ENCODE results near the gene KRT15.

The KRT15 gene

GRCh38 chr17:41500131-41500911, 18.4 kb downstream of the KRT15 start:
- DNase-seq = no peak

GRCh38 chr17:41499714-41500113, 19.0 kb downstream of the KRT15 start:
- no peak for DNase-seq

DNA sequence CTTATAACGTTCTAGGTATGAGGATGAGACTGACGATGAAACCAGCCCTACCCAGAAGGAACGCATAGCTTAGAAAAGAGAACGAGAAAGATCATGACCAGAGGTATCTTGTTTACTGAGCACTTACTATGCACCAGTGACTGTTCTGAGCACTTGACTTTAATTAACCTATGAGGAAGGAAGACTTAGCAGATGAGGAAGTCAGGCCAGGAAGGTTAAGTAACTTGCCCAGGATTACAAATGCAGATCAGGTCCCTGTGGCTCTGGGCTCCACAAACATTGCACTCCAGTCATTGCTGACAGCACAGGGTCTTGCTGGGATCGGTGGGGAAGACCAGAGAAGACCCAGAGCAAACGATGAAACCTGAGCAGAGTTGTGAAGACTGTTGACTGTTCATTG, 20.4 kb downstream of the KRT15 start:
- no peak for DNase-seq

DNA sequence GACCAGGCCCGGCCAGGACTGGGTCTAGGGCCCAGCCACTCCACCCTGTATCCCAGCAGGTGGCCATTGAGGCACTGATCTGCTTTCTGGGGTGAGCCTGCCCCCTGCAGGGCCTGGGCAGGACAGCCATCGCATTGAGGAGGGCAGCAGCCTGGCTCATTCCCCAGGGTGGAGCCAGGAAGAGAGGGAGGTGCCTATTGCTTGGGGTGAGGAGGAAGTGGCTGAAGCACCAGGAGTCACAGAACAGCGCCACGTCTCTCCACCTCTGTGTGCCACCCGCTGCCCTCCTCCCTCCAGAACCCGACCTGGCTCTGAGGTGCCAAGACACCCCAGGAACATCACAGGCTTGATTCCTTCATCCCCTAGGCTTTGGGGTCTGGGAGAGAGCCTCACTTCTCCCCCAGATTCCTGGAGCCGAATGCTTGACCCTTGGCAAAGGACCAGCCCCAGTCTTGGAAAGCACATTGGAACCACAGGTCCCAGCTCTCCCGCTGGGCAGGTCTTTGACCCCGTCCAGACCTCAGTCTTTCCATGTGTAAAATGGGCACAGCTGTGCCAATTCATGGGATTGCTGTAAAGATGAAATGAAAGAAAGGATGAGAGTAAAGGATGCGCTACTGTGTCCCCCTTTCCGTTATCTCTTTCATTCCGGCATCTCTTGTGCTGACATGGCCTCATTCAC, 21.7 kb downstream of the KRT15 start:
- DNase-seq = peak; percentile 92

- no peak for DNase-seq
Observed at GRCh38 chr17:41494524-41494923, 24.2 kb downstream of the KRT15 start.

DNA sequence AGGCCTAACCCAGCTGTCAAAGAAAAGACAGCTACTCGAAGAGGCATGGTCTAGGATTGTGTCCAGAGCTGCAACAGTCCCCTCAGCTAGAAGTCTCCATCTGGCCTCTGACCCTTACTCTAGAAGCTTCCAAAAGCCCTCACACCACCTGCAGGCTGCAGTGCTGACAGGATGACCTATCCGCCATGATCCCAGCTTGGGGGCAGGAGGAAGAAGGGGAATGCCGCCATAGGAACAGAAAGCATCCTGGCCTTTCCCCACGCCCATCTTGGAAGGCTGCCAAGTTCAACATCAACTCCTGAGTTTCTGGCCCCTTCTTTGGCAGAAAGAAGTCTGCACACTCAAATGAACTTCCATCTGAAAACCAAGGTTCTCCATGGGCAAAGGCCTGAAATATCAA, 25.9 kb downstream of the KRT15 start:
- DNase-seq = peak; percentile 42

DNA sequence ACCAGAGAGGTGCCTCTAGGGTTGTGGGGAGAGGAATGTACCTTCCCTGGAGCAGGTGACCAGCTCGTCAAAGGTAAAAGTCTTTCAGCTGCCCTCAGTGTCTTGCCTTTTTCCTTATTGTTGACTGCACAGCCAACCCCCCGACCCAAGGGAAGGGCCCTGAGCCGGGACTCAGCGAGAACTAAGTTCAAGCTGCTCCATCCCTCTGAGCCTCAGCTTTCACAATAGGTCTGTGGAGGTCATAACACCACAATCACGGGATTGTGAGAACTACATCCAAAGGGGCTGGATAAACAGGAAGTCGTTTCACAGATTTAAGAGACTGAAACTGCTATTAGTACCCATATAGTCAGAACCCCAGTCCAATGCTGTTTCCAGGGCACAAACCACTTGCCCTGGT, 26.3 kb downstream of the KRT15 start:
- no peak for DNase-seq

DNA sequence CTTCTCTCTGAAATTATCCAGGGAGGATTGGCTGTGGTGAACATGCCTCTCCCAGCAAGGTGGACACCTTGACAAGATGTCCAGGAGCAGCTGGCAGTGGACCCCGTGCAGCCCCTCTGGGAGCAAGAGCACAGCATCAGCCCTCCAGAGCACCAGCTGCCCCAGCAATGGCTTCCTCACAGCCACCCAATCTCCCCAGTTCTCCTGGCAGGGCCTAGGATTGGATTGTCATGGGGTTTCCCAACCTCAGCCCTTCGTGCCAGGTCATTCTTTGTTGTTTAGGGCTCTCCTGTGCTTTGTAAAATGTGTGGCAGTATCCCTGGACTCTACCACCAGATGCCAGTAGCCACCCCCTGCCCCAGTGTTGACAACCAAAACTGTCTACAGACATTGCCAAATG, 27.2 kb downstream of the KRT15 start:
- DNase-seq = no peak

DNA sequence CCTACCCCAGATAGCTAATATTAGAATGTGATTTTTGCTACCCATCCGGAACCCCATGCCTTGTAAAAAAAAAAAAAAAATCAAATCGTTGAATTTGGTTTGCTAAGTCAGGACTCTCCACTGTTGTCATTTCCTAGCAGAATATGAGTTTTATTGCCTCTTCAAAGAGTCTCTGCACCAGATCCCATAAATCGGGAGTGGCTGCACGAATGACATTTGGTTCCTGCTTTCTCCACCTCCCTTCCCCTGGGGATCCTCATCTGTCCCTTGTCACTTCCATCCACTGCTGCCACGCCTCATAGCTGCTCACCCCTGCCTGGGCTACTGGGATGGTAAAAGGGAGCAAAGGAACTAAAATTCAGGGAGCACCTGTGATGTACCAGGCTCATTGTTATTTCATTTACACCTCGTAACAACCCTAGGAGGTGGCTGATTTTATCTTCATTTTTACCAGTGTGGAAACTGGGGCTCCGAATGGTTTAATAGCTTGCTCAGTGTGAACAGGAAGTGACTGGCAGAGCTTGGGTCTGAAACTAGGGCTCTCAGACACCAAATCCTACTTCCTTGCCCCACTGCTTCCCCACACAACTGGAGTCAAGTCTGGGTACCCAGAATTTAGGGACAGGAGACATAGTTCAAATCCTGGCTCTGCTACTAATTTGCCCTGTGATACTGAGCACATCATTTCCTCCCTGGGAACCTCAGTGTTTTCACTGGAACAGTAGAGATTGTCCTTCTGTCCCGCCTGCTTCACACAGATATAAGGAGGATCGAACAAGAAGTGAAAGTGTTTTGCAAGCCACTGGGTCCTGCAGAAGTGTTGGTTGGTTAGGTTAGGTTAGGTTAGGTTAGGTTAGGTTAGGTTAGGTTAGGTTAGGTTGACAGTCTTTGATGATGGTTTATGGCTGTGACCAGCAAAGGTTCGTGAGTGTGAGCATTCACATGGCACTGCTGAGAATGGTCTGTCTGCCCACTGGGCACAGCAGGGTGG, 28.4 kb downstream of the KRT15 start:
- no peak for DNase-seq

- no peak for DNase-seq
Observed at GRCh38 chr17:41489531-41489930, 29.2 kb downstream of the KRT15 start, which contains the start of gene KRT36. Gene KRT36, minus strand, starts transcription at chr17:41489910. Its CDS starts 46 bp downstream, at chr17:41489864.

DNA sequence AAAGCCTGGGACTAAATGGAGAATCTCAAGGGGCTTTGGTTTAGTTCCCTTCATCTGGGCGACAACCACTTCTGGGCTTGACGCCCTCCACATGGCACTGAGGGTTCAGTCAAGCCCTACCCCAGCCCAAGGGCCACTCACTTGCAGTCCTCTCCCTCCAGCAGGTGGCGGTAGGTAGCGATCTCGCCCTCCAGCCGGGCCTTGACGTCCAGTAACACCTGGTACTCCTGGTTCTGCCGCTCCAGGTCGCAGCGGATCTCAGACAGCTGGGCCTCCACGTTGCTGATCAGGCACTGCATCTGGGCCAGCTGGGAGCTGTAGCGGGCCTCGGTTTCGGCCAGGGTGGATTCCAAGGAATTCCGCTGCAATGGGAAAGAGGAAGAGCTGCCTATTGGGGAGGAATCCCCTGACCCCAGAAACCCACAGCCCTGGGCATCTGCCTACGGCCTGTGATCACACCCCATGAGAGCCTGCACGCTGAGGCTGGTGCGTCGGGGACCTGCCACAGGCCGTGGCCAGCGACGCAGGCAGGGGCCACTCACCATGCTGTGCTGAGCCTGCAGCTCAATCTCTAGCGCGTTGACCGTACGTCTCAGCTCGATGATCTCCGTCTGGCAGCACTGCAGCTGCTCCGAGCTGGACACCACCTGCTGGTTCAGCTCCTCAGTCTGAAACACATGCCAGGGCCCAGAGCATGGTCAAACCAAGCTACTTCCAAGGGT, 31.7 kb downstream of the KRT15 start:
- peak; percentile 30 for DNase-seq

DNA sequence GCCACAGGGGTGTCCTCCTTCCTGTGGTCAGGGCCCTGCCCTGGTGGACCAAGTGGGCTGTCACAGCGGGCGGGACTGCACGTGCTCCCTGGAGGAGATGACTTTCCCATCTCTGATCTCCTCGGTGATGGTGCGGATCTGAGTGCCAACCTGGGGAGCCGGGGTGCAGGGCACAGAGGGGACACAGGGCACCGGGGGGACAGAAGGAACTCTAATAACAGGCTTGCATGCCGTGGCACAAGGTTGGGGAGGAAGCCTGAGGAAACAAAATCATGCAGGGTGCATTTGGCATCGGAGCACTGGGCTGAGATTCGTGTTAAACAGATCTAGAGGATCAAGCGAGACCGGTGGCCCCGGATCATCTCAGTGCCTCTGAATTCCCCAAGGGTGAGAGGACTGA, 32.4 kb downstream of the KRT15 start:
- DNase-seq = no peak

- DNase-seq = no peak
Observed at GRCh38 chr17:41484920-41485904, 33.5 kb downstream of the KRT15 start.

DNA sequence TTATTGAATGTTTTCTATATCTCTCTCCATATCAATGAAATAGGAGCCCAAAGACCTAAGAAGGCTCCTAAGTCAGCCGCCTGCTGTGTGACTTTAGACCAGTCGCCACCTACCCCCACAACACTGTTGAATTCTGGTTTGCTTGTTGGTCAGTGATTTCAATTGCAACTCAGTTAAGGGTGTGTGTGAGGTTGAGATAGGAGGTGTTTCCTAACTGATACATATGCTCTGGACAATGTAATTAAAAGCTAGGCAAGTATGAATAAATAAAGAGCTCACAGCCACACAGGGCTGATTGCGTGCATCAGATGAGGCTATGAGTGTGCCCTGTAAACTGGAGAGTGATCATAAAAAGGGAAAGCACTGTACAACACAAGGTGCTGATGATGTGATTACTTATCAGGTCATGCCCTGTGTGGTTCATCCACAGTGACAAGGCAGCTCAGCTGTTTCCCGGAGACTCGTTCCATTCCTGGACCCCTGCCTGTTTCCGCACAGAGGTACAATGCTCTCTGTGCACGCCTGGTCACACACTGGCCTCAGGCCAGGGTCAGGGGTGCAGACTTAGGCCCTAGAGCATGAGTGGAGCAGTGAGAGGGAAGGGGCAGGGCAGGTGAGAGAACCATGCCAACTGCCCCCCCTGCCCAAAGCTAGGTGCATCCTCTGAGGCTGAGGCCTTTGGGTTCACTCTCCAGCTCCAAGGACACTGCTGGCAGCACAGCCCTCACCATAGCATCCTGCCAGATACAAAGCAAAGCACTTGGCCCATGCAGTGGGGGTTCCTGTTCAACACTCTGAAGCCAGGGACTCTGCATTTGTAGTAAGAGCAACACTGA, 34.5 kb downstream of the KRT15 start:
- DNase-seq = no peak

- DNase-seq = no peak
Observed at GRCh38 chr17:41483531-41483930, 35.2 kb downstream of the KRT15 start.

DNA sequence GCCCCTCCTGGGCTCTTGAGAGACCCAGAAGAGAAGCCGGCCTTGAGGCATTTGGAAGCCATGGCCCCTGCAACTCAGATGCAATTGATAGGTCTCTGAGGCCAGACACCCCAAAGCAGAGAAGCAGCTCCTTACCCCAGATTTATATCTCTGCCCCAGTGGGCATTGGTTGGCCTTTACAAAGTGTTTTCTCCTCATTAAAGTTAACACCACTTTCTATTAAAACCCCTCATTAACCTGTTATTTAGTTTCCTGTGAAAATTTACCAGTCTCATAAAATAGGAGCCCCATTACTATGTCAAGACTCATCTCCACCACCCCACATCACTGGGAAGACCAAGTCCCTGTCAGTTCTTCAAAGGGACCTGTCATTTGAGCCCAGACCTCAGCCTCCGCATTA, 37.7 kb downstream of the KRT15 start, which contains the start of gene KRT35:
KRT35 (minus strand) TSS at position 116 of the 400 bp plus-strand sequence; CDS start at position 62, 54 bp downstream.
- DNase-seq = no peak

GRCh38 chr17:41480581-41480980, 38.1 kb downstream of the KRT15 start:
- DNase-seq = no peak

DNA sequence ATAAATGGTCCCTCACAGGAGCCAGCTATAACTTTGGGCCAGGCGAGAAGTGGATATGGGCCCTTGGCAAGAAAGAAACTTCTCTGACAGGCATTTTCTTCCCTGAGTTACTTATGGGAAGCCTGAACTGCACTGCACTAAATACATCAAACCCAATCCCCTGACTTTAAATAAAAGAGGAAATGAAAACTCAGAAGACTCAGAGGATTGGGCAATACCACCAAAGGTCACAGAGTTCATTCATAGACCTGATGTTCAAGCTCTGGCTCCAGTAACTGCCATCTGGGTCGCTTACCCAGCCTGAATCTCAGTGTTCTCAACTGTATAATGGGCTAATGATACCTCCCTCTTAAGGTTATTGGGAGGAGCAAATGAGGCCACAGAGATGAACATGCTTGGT, 38.6 kb downstream of the KRT15 start:
- DNase-seq = peak; percentile 80

GRCh38 chr17:41478237-41478636, 40.5 kb downstream of the KRT15 start:
- DNase-seq = no peak

Measured in RPMI8226 (cell line).